Inflammatory macrophage treated with lipopolysaccharide for 1 hour (primary cell): Measurements from ENCODE around the gene NAV3.
A peak's percentile ranks its signal among the peaks of the same experiment; 100 is the strongest.

Source experiments
- DNase-seq, 2 donors: peaks; one replicate each; pipeline ENCODE4 v3.0.0-alpha.2; 2020 to 2022

NAV3 gene

GRCh38 chr12:77996670-77997069, 166.0 kb downstream of the NAV3 start:
- no peak for DNase-seq

DNA sequence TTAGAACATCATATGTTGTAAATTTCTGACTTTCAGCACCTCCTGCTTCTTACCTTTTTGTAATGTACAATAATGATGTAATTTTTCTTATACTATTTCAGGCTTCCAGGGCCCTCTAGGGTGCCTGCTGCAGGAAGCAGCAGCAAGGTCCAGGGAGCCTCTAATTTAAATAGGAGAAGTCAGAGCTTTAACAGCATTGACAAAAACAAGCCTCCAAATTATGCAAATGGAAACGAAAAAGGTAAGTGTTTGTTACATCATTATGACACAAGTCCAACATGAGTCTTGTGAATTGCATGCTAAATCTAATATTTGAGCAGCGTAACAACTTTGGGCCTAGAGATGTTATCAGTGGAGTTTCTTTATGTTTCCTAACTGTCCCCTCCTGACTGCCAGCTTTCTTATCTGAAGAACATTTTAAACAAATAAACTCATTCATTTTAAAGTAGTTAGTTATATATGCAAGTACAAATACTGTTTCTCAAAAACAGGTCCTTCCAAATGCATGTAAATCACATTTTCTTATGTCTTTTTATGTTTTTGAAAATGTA, 167.6 kb downstream of the NAV3 start:
- DNase-seq: no peak

DNA sequence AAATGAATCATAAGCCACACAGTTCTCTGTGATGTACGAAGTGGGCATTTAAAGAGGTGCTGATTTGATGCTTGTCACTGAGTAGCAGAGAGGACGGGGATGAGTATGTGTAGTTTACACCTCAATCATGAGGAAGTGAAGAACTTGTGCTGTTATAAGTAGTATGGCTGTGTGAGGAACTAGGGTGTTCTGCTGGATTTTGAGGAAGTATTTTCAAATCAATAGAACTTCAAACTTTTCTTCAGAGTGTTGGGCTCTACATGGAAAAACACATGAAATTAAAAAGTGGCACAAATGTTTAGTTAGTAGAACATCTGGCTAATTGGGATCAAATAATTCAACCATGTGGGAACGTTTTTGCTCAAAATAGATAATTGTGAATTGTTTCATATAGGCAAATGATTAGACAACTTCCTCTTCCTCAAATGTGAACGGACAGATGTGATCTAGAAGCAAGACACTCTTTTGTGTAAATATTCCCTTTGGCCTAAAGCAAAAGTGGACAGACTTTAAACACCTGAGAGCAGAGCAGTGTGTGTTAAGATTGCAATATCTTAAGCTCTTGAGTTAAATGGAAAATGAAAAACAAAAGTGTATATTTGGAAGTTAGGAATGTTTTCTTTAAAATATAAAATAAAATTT, 168.5 kb downstream of the NAV3 start:
- peak; percentile 36 to 40 for DNase-seq

DNA sequence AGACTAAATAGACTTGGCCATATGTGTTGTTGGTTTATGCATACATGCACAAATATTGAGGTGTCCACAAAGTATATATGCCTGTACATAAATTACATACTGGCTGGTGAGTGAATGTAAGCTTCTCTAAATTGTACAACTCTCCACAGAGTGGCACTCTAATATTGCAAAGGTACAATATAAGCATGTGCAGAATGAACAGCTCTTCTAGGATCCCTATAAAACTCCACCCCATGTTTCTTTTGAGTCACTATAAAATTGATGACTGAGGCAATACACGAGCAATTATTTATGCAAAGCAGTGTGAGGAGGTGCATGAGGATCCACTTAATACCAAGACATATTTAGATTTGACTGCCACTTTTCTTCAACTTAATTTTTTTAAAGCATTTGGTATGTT, 172.2 kb downstream of the NAV3 start:
- DNase-seq: no peak

- DNase-seq: peak; percentile 62 to 70
These were observed 173.8 kb downstream of the NAV3 start for GRCh38 chr12:78004249-78005093.

DNA sequence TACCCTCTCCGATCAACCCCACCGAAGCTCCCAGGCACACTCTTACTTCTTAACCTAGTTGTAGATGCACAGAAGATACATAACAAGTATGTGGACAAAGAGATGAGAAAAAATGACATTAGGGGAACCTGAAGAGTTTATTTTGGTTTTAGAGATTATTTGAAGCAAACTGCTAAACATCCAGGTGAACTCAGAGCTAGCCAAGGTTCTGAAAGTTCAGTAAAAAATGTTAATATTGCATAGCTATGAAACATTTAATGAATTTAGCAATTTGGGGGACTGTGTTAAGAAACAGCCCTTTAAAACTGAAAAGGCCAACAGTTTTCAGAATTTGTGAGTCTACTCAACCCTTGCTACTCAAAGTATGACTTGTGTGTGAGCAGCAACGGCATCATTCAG, 174.4 kb downstream of the NAV3 start:
- no peak for DNase-seq

GRCh38 chr12:78007173-78007572, 176.5 kb downstream of the NAV3 start:
- DNase-seq: no peak

DNA sequence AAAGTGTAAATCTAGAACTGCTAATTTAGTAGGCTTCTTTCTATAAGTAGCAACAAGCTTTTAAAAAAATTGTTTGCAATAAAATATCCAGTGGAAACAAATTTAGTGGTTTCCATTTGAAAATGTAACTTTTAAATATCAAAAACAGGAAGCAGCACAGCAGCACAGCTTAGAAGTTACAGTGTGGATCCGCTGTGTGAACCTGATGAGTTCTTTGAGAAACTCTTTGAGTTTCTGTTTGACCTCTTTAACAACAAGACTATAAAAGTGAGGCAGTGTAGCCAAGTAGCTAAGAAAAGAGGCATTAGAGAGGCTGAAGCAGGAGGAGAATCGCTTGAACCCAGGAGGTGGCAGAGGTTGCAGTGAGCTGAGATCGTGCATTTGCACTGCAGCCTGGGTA, 178.3 kb downstream of the NAV3 start:
- no peak for DNase-seq

- DNase-seq: no peak
These were observed 187.6 kb downstream of the NAV3 start for GRCh38 chr12:78018171-78018910.

GRCh38 chr12:78018939-78019338, 188.2 kb downstream of the NAV3 start:
- peak; percentile 29 to 56 for DNase-seq

DNA sequence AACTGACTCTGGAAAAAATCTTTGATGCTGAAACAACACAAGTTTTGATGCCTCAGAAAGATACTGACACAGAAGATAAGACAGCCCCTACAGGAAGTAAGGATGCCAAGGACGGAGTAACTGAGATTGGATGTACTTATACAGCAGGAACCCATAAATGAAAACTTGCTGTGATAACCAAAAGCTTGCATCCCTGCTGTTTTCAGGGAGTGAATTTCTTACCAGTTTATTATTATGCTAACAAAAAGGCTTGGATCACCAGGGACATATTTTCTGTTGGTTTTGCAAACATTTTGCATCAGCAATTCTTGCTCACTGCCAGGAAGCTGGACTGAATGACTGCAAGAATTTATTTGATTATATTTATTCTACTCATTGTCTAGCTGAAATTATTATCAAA, 197.7 kb downstream of the NAV3 start:
- no peak for DNase-seq

- DNase-seq: peak; percentile 89 to 90
These were observed 203.3 kb downstream of the NAV3 start for GRCh38 chr12:78034025-78034424.

GRCh38 chr12:78035901-78036606, 205.4 kb downstream of the NAV3 start:
- DNase-seq: no peak

GRCh38 chr12:78036874-78037273, 206.2 kb downstream of the NAV3 start:
- DNase-seq: no peak

- no peak for DNase-seq
These were observed 207.0 kb downstream of the NAV3 start for GRCh38 chr12:78037707-78038106.

DNA sequence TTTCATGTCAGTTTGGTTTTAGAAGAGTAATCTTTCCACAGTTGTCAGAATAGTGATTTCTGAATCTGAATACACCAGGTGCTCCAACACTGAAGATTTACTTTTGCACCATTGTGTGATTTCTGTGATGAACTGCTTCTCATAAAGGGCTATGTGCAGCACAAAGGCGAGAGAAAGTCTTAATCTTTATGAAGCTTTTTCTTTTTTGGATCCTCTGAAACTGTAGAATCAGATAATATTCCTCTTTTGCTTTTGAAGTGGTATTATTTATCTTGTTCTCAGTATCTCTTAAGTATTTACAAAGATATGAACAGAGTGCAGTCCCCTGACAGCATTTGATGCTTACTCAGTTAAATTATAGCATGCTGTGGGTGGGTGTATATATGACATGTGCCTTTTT, 207.8 kb downstream of the NAV3 start:
- DNase-seq: no peak

DNA sequence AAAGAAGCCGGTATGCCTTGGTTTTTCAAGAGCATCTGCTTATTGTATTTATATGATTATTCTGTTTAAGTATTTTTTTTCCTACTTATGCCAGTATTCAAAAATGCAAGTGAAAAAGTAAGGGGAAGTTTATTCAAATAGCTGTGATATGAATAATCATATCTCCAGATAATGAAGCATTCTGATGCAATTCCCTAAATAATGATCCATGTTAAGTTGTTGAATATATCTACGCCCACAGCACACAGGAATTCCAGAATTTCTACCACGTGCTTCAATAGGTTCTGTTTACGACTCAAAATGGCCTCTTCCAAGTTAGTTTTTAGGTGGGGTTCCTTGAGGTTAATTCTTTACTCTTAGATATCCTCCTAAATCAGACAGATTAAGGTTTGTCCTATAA, 208.3 kb downstream of the NAV3 start:
- no peak for DNase-seq

DNA sequence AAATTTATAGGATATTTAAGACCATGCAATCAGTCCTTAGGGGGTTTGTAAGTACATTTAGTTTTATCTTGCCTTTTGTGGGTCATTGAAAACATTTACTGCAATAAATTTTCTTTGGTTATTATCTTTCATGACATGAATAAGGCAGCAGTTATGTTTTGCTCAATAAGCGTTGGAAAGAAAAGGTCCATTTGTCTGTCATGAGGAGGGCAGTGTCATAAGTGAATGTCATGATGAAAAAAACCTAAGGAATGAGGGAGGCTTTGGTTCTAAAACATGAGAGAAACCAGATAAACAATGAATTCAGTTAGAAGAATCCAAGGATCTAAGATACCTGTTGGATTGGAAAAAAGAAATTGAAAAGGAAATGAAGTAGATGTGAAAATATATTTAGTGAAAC, 209.4 kb downstream of the NAV3 start:
- DNase-seq: no peak

DNA sequence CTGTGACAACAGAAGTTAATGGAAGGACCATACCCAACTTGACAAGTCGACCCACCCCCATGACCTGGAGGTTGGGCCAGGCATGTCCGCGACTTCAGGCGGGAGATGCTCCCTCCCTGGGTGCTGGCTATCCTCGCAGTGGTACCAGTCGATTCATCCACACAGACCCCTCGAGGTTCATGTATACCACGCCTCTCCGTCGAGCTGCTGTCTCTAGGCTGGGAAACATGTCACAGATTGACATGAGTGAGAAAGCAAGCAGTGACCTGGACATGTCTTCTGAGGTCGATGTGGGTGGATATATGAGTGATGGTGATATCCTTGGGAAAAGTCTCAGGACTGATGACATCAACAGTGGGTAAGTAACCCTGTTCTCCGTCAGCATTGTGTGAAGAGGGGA, 220.1 kb downstream of the NAV3 start:
- no peak for DNase-seq

DNA sequence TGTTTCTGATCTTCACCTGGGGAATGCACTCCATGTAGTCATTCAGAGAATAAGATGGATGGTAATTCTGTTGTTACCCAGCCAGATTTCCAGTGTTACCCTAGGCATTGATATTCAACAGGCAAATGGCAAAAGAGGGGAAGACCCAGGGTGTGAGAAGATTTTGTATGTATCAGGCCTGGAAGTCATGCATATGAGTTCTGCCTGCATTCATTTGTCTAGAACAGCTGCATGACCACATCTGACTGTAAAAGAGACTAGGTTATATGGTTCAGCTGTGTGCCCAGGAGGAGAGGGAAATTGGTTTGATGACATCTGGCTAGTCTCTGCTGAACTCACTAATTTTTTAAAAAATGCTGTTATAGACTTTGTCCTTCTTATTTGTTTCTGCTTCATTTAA, 224.9 kb downstream of the NAV3 start:
- DNase-seq: no peak

GRCh38 chr12:78057075-78057474, 226.4 kb downstream of the NAV3 start:
- DNase-seq: no peak

GRCh38 chr12:78060186-78060585, 229.5 kb downstream of the NAV3 start:
- DNase-seq: no peak

DNA sequence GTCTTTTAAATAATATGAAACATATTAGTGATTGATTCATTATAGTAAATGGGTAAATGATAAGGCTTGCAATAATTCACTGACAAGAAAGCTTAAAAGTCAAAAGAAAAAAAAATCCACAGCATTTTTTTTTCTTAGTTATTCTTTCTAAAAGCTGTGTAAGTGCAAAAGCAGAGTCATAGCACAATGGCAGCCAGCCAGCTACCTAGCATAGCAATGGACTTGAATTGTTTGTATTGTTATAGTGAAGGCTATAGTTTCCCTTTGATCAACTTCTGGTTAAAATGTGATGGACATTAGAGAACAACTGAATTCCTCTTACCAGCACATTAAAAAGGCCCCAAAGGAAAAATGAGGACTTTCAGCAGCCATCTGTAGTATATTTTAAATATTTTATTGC, 232.1 kb downstream of the NAV3 start:
- no peak for DNase-seq
